ENCODE results near the gene OR1S2.
"Not testable (repeated sequence)": the region's sequence is repeated elsewhere in the genome, so short reads cannot be mapped to it uniquely, and the experiment has no call there.

Gene OR1S2, protein sequence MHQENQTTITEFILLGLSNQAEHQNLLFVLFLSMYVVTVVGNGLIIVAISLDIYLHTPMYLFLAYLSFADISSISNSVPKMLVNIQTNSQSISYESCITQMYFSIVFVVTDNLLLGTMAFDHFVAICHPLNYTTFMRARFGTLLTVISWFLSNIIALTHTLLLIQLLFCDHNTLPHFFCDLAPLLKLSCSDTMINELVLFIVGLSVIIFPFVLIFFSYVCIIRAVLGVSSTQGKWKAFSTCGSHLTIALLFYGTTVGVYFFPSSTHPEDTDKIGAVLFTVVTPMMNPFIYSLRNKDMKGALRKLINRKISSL

DNA sequence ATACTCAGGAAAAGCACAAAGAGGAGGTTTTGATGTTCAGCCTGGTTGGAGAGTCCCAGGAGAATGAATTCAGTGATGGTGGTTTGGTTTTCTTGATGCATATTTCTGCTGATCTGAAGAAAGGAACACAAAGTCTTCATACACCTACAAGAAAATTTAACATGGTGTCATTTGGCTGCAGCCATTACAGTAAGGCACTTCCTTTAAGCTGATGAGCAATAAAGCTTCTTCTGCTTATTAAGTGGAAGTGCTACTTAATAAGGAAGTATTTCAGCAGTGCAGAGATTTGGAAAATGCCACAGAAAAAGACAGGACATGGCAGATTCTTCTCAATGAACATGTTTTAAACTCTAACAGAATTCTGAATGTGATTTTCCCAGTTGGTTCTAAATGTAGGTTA lies at the start of gene OR1S2:
Gene OR1S2, minus strand, starts transcription at position 101 of the 400 bp plus-strand sequence. Its CDS starts 0 bp downstream, at position 101.
- no peak for DNase-seq (ENCODE audit: low read depth in 2 of 2)

DNA sequence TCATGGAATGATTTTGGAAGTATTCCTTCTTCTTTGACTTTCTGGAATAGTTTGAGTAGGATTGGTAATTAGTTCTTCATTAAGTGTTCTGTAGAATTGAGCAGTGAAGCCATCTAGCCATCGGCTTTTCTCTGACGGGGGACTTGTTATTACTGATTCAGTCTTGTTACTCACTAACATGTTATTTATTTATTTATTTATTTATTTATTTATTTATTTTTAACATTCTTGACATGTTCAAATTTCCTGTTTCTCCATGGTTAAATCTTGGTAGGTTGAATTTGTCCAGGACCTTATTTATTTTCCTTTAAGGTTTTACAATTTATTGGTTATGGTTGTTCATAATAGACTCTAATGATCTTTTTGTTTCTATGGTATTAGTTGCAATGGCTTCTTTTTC lies 40.0 kb upstream of the OR1S2 start:
- no peak for DNase-seq (ENCODE audit: low read depth in 2 of 2)

DNA sequence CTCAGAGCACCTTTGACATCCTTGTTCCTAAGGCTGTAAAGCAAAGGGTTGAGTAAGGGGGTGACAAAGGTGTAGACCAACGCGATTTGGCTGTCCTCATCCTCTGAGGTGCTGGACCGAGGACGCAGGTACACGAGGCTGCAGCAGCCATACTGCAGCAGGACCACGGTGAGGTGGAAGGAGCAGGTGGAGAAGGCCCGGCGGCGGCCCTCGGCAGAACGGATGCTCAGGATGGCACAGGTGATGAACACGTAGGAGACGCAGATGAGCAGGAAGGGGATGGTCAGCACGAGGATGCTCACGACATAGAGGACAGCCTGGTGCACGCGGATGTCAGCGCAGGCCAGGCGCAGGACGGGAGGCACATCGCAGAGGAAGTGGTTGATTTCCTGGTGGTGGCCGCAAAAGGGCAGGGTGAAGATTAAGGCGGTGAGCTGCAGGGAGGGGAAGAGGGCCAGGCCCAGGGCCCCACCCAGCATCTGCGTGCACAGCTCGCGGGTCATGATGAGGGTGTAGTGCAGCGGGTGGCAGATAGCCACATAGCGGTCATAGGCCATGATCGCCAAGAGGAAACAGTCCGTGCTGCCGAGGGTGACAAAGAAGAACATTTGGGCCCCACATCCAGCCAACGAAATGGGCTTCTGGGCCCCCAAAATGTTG lies 24.1 kb upstream of the OR1S2 start:
- DNase-seq (ENCODE audit: low read depth in 2 of 2): no peak

DNA sequence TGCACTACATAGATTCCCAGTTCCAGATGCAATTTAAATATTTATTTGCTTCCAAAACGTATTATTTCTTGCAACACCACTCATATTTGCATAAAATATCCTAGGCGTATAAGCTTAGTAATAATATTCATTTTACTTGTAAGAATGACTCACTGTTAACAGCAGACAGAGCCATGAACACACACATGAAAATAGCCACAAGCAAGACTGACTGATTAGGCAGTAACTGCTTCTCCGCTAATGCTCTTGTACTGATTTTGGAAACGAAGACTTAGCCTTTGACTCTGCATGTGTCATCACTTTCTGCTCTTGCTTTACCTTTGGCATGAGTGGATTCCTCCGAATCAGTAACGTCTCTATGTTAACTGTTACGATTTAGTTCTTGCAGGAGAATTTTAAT lies 18.8 kb upstream of the OR1S2 start:
- DNase-seq (ENCODE audit: low read depth in 2 of 2): no peak

DNA sequence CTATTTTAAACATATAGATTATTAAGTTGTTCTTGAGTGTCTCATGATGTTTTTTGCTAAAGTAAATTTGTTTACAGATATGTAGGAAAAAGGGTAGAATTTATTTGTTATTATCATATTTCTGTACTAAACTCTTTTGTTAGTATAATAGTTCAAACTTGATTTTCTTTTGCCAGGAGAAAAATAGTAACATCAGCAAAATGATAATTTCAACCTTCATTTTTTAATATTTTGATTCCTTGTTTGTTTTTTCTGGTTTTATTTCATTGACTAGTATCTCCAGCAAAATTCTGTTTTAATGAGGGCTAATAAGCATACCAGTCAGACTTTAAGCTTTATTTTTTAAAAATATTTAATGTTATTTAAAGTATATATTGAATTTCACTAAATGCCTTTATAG lies 12.5 kb upstream of the OR1S2 start:
- DNase-seq (ENCODE audit: low read depth in 2 of 2): no peak

DNA sequence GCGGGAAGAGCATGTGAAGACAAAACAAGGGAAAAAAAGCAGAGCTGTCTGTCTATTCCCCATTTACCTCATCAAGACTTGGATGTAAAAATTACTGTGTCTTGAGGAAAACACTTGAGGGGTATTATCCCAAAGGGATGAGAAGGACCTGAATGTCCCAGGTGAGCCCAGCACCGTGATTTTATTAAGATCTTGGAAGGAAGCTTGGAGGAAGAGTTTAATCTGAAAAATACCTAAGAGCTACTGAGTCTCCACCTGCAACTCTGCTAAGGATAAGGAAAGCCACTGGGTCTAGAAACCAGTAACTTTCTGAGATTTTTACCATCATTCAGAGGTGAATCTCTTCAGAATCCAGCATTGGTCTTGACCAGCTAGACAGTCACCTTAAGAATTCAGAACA lies 8.5 kb upstream of the OR1S2 start, which contains the start of gene OR1S1:
Gene OR1S1, plus strand, starts transcription at position 301 of the 400 bp plus-strand sequence.
- not testable (repeated sequence) for DNase-seq (ENCODE audit: low read depth in 2 of 2)

DNA sequence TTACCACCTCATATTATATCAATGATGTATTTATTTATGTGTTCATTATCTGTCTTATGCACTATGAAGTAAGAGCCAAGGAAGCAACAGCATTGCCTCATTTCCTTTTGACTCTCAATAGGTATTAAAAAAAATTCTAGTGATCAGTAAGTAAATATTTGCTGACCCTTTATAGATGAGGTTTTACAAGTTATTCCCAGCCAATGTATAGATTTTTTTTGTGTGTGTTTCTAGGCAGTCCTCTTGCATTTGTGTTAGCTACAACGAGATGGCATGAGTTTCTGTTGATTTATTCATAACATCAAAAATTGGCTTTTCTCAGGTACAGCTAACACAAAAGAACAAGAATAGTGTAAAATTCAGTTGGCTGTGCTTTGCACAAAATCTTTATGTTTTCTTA lies 4.7 kb downstream of the OR1S2 start:
- no peak for DNase-seq (ENCODE audit: low read depth in 2 of 2)

DNA sequence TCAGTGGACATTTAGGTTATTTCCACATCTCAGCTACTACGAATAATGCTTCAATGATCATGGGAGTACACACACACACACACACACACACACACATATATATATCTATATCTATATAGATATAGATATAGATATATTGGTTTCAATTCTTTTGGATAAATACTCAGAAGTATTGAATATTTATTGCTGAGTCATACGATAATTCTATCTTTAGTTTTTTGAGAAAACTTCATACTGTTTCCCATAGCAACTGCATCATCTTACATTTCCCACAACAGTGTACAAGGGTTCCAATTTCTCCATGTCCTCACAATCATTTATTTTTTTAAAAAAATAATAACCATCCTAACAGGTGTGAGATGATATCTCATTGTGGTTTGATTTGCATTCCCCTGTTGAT lies 8.0 kb downstream of the OR1S2 start:
- no peak for DNase-seq (ENCODE audit: low read depth in 2 of 2)

DNA sequence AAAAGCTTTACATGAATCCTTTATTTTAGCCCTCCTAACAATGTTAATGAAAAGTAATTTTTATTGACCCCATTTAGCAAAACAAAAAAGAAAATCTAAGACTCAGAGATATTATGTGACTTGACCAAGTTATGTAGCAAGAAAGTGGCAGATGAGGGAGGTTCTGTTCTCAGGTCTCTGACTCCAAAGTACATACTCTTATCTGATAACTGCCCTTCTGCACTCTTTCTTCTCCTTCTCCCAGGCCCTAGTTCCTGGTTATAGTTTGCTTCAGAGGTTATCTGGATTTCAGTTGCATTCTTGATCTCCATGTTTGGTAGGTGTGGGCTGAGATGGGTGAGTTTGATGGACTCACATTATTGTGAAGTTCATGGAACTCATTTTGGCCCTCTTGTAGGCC lies 10.6 kb downstream of the OR1S2 start:
- DNase-seq (ENCODE audit: low read depth in 2 of 2): no peak

DNA sequence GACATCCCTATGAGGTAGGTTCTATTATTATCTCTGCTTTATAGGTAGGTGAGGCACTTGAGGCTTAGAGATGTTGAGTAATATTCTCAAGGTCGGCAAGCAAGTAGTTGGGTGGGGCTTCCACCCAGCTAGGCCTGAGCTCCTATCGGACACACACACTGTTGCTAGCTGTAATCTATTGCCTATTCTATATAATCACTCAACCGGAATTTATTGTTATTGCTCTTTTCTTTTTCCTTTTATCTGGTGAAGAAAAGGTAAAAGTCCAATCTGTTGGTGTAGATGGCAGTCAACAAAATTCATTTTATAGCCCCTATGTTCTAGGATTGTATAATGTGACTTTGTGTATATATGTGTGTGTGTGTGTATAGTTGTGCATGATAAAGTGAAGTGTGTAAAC lies 11.7 kb downstream of the OR1S2 start:
- no peak for DNase-seq (ENCODE audit: low read depth in 2 of 2)

DNA sequence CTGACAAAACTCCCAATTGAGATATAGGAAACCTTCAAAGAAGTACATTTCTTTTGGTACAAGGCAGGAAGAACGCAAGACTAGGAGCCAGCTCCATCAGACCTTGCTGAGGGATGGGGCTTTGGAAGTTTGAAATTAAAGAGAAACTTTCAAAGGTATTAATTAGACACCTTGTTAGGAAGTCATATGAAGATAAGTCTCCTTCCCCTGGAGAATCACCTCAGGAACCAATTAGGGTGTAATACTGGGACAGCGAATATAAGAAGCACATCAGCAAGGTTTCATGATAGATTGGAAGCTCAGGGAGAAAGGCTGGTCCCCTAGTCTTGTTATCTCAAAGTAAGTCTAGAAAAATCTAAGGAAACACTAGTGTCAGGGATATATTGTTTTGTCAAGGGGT lies 15.2 kb downstream of the OR1S2 start, which contains the start of gene OR9Q2:
Gene OR9Q2, plus strand, starts transcription at position 301 of the 400 bp plus-strand sequence. CDS start 1,421 bp downstream, outside the sequence.
- DNase-seq (ENCODE audit: low read depth in 2 of 2): no peak

DNA sequence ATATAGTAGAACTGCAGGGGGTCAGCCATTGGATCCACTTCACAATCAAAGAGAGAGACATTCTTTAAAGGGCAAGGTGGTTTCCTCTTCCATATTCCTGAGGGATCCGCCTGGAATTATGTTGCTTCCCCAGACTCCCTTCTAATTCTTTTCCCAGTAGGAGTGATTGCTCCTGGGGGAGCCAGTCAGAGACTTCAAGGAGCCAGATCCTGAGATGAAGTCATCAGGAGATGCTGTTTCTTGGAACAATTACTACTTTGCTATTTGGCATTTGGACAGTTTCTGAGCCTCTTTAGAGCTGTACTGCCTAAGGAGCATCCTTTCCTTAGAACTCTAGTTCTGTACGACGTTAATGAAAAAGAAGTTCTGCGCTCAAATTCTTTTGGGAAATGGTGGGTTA lies 17.0 kb downstream of the OR1S2 start:
- DNase-seq (ENCODE audit: low read depth in 2 of 2): no peak

DNA sequence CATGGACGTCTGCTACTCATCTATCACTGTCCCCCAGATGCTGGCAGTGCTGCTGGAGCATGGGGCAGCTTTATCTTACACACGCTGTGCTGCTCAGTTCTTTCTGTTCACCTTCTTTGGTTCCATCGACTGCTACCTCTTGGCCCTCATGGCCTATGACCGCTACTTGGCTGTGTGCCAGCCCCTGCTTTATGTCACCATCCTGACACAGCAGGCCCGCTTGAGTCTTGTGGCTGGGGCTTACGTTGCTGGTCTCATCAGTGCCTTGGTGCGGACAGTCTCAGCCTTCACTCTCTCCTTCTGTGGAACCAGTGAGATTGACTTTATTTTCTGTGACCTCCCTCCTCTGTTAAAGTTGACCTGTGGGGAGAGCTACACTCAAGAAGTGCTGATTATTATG lies 24.3 kb downstream of the OR1S2 start:
- no peak for DNase-seq (ENCODE audit: low read depth in 2 of 2)

DNA sequence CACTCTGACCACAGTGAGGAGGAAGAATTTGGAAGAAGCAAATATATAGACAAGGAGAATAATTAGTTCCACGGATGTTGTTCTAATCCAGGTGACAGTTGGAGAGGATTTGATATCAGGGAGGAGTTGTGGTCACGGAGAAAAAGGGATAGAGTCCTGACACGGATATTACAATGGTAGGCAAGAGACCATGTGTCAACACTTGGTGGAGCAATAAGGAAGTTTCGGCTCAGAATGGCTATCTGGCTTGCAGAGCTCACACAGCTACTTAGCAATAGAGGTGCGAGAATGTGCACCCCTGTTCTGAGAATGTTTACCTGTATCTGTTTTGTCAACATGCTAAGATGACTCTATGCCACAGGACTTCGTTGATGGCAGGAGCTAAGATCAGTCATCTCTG lies 25.5 kb downstream of the OR1S2 start:
- no peak for DNase-seq (ENCODE audit: low read depth in 2 of 2)

DNA sequence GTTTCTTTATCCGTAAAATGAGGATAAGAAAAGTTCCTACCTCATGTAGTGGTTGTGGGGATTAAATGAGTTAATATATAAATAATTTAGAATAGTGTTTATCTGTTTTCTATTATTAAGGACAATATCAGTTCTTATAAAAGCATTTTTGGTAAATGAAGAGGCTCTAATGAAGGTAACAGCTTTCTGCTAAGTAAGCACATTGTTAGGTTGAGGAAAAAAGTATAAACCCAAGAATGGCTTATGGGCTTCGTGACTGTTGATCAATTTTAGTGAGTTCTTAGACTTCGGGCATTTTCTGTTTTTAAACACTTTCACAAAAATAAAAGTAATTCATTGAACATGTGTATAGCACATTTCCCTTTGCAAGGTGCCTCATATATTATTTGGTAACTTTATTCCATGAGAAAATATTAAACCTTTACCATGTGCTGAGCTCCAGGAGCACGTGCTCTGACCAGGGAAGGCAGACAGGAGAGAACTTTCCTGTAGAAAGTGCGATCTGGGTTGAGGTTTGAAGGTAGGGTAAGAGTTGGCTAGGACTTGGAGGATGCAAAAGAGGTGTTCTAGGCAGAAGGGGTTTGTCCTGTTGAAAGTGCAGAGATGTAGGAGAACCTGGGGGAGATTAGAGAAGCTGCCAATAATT lies 26.4 kb downstream of the OR1S2 start:
- no peak for DNase-seq (ENCODE audit: low read depth in 2 of 2)

DNA sequence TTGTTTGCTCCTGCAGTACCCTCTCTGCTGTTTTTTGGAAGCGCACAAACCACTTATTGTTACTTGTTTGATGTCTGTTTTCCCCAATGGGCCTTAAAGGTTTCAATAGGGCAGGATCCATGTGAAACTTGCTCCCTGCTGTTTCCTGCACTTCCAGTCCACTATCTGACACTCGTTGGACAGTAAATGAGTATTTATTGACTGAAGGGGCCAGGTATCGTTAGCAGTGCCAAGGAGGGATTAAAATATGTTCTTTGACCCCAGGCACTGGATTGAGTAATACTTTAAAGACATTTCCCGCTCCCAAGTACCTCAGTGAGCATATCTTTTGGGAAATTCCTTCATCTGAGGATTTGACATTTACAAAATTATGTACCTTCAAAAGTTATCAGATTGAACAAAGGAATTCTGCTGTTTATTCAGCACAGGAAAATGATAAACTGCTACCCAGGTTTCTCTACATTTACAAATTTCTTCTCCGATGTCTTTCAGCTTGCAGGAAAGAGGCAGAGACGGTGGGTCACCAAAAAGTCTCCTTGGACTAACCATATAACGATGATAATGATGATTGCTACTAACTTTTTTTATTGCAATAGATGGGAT lies 38.3 kb downstream of the OR1S2 start:
- DNase-seq (ENCODE audit: low read depth in 2 of 2): no peak

DNA sequence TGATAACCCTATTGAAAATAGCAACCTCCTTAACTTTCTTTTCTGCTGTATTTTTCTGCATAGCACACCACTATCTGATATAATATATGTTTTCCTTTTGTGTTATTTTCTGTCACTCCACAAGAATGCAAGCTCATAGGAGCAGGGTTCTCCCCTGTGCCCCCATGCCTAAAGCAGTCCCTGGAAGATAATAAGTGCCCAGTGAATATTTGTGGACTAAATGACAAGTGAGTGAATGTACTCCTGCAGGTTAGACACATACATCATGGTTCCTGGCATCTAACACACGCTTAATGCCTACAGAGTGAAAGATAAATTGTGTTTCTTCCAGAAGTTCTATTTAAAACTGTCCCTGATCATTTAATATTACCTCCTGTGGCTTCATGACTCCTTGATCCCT lies 39.0 kb downstream of the OR1S2 start:
- no peak for DNase-seq (ENCODE audit: low read depth in 2 of 2)

DNA sequence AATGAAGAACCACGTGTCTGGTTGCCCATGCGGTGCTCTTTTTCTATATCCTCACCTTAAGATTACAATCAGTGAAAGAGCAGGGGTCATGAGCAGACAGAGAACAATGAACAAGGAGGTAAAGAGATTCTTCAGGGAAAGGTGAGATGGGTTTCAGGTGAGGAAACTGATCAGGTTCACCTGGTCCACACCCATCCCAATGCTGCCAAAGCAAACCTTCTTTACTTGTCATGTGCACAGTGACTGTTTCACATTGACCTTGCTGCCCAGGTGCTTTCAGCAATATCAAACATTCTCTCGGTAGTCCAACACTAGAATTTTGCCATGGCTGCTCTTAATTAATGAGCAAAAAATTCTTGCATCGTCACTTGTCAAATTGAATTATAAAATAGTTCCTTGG lies 39.6 kb downstream of the OR1S2 start:
- no peak for DNase-seq (ENCODE audit: low read depth in 2 of 2)
